Stimulated activated CD4-positive, alpha-beta T cell treated with anti-CD3 and anti-CD28 coated beads, Interleukin-2, amount 100 ng/mL, for 48 hours (primary cell): ENCODE results near the gene TMEM9B.
"Not testable (repeated sequence)": the region's sequence is repeated elsewhere in the genome, so short reads cannot be mapped to it uniquely, and the experiment has no call there.

Experiments
- DNase-seq, 2 donors: peaks; one replicate each; pipeline ENCODE4 v3.0.0-alpha.2; 2020

The TMEM9B gene

DNA sequence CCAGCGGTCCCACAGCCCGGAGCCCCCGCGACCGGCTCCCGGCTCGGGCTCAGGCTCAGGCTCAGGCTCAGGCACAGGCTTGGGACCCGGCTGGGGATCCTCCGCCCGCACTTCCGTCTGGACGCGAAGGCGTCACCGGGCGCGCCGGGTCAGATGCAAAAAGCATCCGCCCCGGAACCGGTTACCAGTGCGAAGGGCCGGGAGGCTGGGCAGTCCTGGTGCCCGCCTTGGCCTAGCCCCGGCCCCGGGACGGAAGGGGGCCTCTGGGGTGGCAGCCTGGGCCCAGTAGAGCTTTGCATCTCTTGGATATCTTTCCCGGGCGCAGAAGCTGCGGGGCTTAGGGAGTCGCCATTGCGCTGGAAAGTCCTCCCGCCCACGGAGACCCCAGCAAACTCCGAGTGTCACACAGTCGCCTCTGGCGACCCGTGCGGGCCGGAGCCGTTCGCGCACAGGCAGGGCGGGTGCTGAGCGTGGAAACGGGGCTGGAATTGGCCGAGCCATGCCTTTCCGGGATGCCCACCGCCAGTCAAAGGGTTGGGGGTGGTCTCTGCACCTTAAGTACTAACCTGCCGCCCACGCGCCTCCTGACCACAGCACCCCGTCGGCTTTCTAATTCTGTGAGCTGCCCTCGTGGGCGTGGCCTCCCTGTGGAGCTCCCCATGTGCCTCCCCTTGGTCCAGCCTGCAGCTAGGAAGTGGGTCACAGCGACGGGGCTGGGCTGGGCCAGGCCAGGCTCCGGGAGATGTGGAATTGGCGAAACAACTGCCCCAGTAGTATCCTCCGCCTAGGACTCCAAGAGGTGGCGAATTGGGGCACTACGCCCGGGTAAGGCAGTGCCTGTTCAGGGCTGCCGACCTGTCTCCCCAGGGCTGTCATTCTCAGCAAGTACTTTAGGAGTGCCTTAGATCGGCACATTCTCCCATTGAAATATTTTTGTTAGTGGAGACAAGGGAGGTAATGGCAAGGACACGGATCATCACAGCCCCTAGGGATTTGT, at the start of gene TMEM9B:
Gene TMEM9B, minus strand, starts transcription at position 119 of the 997 bp plus-strand sequence. CDS start 129 bp downstream, outside the sequence.
- DNase-seq = peak; percentile 71 to 75

GRCh38 chr11:9013373-9013772, 49.1 kb upstream of the TMEM9B start:
- DNase-seq = no peak

GRCh38 chr11:9009538-9009937, 45.3 kb upstream of the TMEM9B start:
- not testable (repeated sequence) for DNase-seq

- DNase-seq = no peak
Measured at GRCh38 chr11:9008661-9009060, 44.4 kb upstream of the TMEM9B start.

- no peak for DNase-seq
Measured at GRCh38 chr11:9008011-9008550, 43.8 kb upstream of the TMEM9B start.

- no peak for DNase-seq
Measured at GRCh38 chr11:9005087-9005486, 40.8 kb upstream of the TMEM9B start.

DNA sequence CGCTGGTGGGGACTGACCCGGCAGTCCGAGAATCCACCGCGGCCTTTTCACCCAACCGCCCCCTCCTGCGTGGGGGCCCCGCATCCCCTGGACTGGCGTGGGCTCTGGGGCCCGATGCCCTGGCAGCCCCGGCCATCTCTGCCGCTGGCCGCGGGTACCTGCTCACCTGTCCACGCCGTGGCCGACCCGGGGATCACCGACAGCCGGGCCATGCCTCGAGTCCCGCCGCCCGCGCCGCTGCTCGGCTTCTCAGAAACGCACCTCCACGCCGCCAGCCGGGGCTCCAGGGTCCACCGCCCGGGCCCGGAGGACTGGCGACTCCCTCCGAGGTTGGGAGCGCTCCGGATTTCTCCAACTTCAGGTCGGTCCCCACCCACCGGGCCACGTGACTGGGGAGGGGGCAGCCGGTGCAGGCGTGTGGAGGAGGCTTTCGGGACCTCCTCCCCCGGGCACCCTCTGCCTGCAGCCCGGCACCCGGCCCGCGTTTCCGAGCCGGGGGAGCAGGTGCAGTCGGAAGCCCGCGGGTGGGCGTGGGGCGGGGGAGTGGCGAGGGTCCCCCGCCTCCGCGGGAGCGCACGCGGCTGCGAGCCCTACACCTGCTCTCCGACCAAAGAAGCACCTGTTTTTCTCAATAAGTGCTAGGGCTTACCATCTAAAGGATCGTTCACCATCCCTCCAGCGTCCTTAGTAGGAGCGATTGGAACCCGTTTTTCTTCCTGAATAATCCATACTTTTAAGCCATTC, 40.1 kb upstream of the TMEM9B start:
- DNase-seq = peak in 1 of 2 donors; percentile 6

GRCh38 chr11:9003573-9004182, 39.4 kb upstream of the TMEM9B start, which contains the start of gene NRIP3:
TSS of gene NRIP3 (minus strand) at chr11:9004001. CDS start at chr11:9003935, 66 bp downstream.
- peak; percentile 45 to 59 for DNase-seq

DNA sequence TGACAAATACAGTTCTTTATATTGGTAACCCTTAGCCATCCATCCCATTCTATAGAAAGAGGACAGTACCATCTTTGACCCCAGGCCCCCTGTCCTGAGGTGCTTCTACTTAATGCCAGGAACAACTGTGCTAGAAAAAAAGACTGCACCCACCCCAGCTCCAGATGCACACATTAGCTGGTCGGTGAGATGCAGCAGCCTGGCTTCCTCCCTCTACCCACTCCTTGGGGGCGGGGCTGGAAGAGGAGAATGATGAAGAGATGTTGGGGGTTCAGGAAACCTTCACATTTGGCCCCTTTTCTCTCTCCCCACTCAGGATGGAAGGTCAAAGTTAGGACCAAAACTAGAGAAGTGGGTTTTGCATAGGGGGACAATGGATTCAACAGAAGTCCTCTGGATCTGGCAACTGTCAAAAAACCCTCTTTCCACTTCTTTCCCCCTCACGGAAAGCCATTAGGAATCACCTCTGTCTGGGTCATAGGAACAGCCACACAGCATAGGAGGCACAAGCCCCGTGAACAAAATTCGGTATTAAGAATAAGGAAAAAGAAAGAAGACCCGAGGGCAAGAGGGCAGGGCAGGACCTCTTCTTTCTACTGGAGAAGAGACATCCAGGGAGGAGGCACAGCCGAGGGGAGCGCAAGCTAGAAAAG, 38.8 kb upstream of the TMEM9B start:
- no peak for DNase-seq

- DNase-seq = peak; percentile 15 to 20
Measured at GRCh38 chr11:9001736-9002135, 37.5 kb upstream of the TMEM9B start.

DNA sequence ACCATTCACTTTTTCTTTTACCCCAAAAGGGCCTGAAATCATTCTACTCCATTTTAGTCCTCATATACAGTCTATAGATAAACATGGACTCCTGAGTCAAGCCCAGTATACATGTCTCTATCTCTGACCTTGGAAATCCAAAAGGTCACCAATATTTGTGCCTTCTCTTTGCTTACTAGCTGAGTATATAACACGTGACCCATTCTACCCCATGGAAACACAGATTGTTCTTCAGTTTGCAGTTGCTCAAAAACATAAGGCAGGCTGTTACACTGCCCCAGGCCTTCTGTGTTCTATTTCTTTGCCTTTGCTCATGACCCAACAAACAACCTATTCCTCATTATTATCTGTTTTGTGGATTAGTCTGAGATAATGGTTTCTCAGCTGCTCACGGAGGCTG, 33.8 kb upstream of the TMEM9B start:
- DNase-seq = no peak

GRCh38 chr11:8997451-8997850, 33.2 kb upstream of the TMEM9B start:
- DNase-seq = no peak

DNA sequence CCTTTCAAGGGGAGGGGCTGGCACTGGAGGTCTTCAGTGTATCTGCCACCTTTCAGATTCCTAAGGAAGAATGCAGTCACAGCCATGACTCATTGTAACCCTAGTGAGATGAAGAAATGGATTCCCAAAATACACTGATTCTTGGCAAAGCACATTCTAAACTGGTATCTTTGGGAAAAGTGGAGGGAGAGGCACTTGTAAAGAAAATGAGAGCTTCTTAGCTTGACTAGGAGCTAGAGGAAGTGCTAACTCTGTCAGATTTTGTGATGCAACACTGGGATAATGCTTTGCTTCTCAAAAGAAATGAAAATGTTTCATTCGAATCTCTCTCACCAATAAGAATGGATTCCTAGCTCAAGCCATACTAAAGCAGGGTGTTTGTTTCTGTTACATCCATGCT, 25.2 kb upstream of the TMEM9B start:
- DNase-seq = no peak

DNA sequence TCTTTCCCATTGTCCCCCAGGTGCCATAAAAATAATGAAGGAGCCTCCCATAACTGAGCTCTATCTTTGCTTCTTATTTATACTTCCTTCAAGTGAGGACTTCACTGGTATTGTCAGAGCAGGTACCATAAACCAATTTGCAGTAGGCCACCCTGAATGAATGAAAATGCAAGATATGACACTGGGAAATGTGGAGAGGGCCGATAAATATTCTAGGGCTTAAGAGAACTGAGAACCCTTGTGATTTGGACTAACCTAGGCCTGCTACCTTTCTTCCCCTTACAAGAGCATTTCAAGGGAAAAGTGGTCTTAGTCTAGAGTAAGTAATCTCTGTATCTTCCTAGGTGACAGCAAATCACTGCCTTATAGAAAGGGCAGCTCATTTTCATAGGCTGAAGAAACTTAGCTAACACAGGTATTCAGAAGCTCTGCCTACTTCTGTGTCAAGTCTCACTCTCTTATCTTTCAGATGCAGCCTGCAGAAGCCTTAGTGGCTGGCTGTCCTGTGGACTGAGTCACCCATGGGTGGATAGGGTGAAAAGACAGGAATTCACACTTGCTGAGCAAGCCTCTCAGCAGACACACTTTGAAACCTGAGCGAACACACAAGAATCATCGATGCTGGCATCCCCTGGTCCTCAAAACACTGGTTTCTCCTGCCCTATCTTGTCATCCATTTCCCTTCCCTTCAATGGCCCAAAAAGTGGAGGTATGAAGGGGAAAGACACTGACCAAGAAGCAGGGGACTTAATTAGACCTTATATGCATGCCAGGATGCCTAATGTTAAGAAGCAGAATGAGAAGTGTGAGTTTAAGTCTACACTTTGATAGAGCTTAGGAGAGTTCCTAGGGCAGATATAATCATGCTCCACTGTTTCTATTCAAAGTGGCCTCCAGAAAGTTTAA, 24.3 kb upstream of the TMEM9B start:
- no peak for DNase-seq

DNA sequence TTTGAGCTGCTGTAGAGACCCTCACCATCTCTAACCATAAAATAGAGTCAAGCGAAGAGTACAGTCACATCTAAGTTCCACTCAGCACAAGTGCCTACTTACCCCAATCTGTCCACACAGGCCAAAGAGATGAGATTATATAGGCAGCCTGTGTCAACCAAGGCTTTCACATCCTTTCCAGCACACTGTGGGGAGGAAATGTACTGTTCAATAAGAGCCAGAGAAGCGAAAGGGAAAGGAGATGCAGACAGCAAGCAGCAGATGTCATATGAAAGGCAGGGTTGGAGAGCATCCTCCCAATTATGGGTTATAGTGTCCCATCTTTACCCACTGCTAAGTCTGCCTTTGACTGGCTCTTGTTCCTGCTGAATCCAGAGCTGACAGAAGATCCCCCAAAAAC, 23.2 kb upstream of the TMEM9B start:
- no peak for DNase-seq

DNA sequence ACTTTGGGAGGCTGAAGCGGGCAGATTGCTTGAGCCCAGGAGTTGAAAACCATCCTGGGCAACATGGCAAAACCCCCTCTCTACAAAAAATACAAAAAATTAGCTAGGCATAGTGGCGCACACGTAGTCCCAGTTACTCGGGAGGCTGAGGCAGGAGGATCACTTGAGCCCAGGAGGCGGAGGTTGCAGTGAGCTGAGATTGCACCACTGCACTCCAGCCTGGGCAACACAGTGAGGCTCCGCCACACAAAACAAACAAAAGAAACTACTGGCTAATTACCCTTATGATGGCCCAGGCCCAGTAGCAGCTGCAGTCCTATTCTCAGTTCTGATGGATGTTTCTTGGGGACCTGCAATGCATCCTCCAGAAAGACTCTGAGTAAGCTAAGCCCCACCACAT, 22.5 kb upstream of the TMEM9B start:
- not testable (repeated sequence) for DNase-seq

DNA sequence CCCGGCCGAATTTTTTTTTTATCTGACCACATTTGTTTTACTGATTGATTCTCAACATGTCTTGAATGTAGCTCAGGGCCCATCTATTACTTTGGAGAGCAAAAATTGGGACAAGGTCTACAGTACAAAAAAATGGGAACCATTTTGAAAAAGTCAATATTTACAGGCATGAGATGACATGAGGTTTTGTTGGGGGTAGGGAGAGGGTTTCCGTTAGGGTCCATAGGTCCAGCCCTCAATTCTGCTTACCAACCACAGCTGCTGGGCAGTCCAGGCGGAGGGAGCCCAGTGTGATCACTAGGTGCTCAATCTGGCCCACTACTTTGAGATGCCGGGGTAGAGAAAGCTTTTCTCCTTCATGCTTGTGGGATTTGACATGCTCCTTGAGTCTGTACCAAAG, 21.2 kb upstream of the TMEM9B start:
- DNase-seq = no peak

DNA sequence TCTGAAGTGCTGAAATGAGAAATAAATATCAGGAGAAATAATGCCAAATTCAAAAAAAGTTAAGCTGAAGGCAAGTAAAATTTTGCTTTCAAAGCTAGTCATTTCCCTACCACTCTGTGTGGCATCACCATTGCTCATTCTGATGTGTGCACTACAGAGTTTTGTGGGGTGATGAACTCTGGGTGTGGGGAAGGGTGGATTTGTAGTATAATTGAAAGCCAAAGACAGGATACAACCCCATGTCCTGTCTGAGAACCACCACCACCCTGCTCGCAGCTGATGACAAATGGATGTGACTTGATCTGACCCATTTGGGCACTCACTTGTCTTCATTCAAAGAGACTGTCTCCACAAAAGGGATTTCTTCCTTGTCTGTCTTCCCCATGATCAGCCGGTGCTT, 19.3 kb upstream of the TMEM9B start:
- DNase-seq = no peak

GRCh38 chr11:8980485-8980884, 16.2 kb upstream of the TMEM9B start:
- DNase-seq = no peak

DNA sequence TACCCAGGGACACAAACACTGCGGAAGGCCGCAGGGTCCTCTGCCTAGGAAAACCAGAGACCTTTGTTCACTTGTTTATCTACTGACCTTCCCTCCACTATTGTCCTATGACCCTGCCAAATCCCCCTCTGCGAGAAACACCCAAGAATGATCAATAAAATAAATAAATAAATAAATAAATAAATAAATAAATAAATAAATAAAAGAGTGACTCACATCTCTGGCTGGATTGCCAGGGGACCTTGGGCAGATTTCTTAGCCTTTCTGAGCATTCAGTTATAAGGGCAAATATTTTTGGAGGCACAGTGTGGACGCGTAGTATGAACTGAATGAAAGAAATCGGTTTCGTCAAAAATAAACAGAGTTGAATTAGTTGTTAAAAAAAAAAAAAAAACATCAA, 15.1 kb upstream of the TMEM9B start:
- not testable (repeated sequence) for DNase-seq

DNA sequence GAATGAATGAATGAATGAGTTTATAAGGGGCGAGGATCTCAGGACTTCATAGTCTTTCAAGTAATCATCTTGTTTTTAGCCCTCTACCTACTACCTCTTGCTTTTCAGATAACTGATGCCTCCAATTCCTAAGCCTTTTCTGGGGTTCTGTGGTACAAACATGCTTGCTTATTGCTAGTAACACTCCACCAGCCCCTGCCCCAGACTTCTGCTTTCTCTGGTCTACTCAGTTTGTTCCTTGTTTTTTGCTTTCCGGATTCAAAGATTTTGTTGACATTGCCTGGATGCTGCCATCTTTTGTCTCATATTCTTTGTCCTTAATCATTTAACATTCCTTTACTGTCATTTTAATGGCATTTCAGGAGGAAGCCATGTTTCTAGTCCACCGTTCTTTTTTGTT, 8.9 kb upstream of the TMEM9B start:
- DNase-seq = no peak
